GM19043 (cell line): ENCODE data around the gene IMPDH1.
A peak's percentile ranks its signal among the peaks of the same experiment; 100 is the strongest.
"Not testable (repeated sequence)": the region's sequence is repeated elsewhere in the genome, so short reads cannot be mapped to it uniquely, and the experiment has no call there.

ENCODE experiments used
- ATAC-seq: cut with Tn5 transposase; IDR thresholded peaks from one replicate; pipeline ENCODE4 v1.9.1; 2021; ENCODE audit warnings: low read depth; ENCODE audit not compliant: unreplicated experiment

Gene IMPDH1

DNA sequence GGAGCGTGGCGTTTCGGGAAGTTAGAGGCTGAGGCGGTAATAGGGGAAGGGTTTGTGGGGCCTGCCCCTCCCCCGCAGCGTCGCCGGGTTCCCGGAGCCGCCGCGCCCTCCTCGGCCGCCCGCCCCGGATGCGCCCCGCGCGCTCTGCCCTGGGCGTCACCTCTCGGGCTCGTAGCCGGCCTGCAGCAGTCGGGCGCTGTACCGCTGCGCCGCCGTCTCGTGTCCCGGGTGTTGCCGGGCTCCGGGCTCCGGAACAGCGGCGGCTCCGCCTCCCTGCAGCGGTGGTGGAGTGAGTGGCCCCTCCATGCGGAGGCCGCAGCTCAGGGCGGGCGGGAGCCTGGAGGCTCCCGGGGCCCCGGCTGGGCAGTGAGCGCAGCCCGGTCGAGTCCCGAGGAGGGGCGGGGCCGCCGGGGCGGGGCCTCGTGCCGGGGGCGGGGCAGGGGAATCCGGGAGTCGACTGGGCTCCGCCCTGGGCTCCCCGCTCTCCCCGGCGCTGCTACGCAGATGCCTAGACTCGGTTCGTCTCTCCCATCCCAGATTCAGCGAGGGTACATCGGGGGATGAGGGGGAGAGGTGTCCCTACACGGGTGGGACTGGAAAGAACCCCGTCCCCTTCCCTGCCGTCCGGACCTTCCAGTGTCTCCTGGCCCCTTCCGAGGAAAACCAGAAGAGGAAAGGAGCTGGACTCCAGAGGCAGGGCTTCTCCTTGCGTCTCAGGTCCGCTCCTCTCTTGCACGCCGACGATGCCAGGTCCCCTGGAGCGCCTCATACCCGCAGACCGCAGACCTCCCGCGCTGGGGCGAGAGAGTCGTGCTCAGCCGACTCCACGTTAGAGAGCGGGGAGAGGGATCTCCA lies at the start of gene IMPDH1:
TSS of gene IMPDH1 (minus strand) at position 387 of the 855 bp plus-strand sequence. CDS start at position 306, 81 bp downstream.
- peak; percentile 76 for ATAC-seq

DNA sequence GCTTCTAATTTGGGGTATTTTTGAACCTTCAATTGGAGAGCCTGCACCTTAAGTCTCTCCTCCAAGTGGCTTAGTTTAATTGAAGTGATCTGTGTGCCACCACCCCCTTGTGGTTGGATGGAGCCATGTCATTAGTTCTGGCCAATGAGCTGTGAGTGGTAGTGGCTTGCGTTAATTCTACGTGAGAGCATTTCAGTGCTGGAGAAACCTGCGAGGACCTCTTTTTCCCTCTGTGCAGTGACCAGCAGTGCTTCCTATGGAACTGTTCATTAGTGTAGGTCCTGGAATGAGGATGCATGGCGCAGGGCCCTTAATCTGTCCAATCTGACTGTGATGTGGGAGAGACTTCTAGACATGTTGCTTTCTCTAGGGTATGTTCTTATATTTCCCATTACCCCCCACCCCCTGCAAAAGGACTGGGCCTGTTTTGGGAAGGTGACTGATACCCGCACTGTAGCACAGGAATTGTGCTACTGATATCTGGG lies 49.7 kb upstream of the IMPDH1 start:
- ATAC-seq, result peak; percentile 44

- peak; percentile 15 for ATAC-seq
Observed at GRCh38 chr7:128458956-128459355, 49.2 kb upstream of the IMPDH1 start.

- ATAC-seq, result not testable (repeated sequence)
Observed at GRCh38 chr7:128457385-128457784, 47.6 kb upstream of the IMPDH1 start.

GRCh38 chr7:128456255-128456725 lies 46.5 kb upstream of the IMPDH1 start:
- peak; percentile 2 for ATAC-seq

GRCh38 chr7:128455543-128456254 lies 45.9 kb upstream of the IMPDH1 start, which contains the start of gene HILPDA:
TSS of gene HILPDA (plus strand) at chr7:128455878. CDS start at chr7:128457269, 1,391 bp downstream.
- ATAC-seq, result peak; percentile 80

DNA sequence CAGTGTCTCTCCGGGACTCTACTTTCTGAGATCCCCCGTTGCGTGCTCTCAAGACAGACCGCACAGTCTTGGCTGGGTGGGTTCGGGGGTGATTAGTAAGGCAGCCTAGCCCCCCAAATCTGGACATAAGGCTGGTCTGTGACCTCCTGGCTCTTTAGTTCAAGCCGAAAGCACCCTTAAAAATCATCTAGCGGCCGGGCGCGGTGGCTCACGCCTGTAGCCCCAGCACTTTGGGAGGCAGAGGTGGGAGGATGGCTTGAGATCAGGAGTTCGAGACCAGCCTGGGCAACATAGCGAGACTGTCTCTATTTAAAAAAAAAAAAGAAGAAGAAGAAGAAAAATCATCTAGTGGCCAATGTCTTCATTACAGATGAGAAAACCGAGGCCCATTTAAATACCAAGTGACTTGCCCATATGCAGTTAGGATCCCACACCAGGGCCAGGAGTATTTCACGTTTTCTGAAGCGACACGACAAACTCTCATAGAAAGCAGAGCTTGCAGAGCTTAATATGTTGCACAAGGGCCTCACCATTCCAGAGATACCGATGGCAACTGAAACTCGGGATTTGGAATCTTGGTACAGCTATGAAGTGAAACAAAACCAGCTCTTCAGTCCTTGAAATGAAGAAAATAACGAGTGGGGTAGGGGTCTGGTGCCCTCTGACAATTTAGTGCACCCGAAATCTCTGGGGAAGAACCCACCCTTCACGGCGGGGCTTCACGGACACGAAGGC lies 45.2 kb upstream of the IMPDH1 start:
- no peak for ATAC-seq

- ATAC-seq, result no peak
Observed at GRCh38 chr7:128453836-128454804, 44.3 kb upstream of the IMPDH1 start.

- ATAC-seq, result no peak
Observed at GRCh38 chr7:128452552-128452951, 42.8 kb upstream of the IMPDH1 start.

DNA sequence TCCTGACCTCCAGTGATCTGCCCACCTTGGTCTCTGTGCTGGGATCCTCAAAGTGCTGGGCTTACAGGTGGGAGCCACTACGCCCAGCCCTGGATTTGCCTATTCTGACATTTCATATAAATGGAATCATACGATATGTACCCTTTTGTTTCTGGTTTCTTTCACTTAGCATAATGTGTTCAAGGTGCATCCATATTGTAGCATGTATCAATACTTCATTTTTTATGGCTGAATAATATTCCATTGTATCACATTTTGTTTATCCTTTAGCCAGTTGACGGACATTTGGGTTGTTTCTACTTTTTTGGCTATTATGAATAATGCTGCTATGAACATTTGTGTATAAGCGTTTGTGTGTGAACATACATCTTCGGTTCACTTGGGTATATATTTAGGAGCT lies 41.1 kb upstream of the IMPDH1 start:
- no peak for ATAC-seq

- no peak for ATAC-seq
Observed at GRCh38 chr7:128450409-128450808, 40.6 kb upstream of the IMPDH1 start.

GRCh38 chr7:128448751-128449302 lies 39.0 kb upstream of the IMPDH1 start:
- no peak for ATAC-seq

DNA sequence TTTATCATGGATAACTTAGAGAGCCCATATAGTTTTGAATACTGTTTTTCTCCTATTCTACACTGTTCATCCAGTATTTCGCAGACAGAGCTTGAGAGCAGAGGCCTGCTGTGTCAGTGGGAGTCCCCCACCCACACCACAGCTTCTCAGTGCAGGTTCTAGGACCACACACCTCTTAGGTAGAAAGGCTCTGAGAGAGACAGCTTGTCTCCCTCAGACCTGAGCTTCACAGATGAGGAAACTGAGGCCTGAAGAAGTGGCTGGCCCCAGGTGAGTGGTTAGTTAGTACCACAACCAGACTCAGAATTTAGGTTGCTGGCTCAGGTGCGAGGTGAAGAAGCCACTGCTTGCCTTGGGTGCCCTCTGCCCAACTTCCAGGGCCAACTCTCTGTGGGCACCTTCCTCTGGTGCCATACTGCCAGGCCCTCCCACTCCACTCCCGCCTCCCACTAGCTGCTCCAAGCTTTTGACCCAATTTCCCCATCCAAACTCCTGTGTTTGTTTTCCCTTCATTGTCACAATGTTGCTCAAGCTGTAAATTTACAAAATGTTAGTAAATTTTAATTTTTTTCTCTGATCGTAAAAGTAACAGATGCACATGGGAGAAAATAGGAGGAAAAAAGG lies 38.3 kb upstream of the IMPDH1 start:
- no peak for ATAC-seq

DNA sequence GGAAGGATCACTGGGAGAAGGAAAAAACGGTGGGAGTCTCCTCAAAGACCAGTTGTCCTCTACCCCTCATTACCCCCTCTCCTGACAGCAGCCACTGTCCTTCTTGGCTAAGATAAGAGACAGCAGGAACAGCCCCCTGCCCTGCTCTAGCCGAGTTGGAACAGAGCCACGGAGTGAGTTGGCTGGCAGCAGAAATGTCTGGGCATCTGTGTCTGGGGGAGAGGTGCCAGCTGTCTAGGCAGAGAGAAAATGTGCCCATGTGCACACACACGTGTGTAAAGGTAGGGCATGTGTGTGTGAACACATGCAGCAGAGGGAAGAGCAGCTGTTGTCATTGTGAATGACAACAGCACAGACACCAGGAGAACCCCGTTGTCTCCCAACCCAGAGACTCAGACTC lies 36.5 kb upstream of the IMPDH1 start:
- no peak for ATAC-seq

DNA sequence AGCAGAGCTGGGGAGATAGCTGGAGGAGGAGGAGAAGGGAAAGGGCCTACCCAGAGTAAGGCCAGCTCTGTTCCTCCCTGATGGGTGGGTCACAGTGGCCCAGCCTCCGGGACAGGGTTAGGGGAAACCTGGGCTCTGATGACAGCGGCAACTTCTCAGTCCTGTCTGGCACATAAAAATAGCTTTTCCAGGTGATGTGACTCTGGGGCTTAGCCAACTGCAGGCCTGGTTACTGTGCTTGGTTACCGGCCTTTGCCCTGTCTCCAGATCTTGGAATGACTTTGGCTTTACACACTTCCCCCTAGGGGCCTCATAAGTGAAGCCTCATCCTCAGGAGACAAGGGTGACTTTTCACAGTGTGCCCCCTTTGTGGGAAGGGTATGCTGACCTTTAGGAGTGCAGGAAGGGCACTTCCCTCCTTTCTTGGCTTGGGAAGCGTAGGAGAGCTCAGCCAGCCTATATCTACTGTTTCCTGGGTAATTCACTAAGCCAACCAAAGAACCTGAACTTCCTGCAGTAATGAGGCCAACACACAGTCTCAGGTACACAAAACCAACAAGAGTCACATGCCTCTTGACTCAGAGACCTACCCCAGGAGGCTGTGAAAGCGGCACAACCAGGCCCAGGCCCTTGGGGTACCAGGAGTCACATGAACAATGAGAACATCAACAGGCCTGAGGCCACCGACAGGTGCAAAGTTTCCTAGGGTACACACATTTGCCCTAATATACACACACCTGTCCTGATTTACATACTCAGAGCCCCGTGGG lies 34.2 kb upstream of the IMPDH1 start:
- ATAC-seq, result no peak

DNA sequence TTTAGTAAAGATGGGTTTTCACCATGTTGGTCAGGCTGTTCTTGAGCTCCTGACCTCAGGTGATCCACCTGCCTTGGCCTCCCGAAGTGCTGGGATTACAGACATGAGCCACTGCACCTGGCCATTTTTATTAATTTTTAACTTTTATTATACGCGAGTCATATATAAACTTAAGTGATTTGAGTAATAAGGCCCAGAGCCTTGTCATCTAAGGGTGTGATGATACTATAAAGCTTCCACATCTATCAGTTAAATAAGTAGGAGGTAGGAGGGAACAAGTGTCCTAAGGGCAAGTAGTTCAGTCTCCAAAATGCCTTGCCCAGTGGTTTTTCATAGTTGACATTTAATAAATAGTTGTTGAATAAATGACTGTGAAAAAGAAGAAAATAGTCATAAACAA lies 32.6 kb upstream of the IMPDH1 start:
- no peak for ATAC-seq

DNA sequence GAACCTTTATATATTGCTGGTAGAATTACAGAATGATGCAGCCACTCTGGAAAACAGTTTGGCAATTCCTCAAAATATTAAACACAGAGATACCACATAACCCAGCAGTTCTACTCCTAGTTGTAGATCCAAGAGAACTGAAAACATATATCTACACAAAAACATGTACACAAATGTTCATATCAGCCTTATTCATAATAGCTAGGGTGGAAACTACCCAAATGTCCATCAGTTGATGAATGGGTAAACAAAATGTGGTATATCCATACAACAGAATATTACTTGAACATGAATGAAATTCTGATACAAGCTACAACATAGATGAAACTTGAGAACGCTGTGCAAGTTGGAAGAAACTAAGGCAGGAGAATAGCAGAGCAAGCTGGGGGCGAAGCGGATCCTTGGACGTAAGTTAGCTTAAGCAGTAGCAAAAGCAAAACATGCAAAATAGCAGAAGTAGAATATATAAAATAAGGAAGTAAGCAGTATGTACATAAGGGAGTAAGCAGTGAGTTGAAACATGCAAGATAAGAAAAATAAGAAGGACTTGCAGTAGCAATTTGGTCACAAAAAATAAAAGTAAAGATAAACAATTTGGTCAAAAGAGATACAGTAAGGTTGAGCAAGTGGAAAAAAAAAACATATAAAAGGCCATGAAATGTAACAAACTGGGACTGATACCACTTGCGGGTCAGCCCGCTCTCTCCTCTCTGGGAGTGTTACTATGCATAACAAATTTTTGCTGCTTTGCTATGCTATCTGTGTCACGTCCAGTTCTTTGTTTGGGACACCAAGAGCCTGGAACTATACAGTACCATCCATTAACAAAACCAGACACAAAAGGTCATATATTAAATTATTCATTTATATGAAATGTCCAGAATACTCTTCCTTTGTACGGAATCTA lies 27.9 kb upstream of the IMPDH1 start:
- ATAC-seq, result peak; percentile 72
